ENCODE results near the gene EPHA2.

GRCh38 chr1:16143566-16144324 is 12.1 kb downstream of the EPHA2 start:
- no peak for TF ChIP-seq CTCF (IDR thresholded peaks at IDR 0.05)
- no peak for TF ChIP-seq POLR2A (IDR thresholded peaks at IDR 0.05)

Data from adrenal gland (tissue), 5 donors.